NCI-H2107 treated with DMSO at 0.1 percent for 48 hours (cell line): Measurements from ENCODE around the gene CSF1.

Experiments used
- DNase-seq: peaks from one replicate; lab custom pipeline; 2025; ENCODE audit not compliant: unreplicated experiment; lab: John Stamatoyannopoulos, UW

CSF1 gene

GRCh38 chr1:109882288-109883245, 28.1 kb upstream of the CSF1 start:
- DNase-seq: no peak

GRCh38 chr1:109883248-109883955, 27.2 kb upstream of the CSF1 start:
- DNase-seq: no peak

GRCh38 chr1:109884242-109884891, 26.3 kb upstream of the CSF1 start:
- no peak for DNase-seq

GRCh38 chr1:109885589-109885988, 25.1 kb upstream of the CSF1 start:
- DNase-seq: no peak

- DNase-seq: no peak
Observed at GRCh38 chr1:109886827-109887226, 23.8 kb upstream of the CSF1 start.

DNA sequence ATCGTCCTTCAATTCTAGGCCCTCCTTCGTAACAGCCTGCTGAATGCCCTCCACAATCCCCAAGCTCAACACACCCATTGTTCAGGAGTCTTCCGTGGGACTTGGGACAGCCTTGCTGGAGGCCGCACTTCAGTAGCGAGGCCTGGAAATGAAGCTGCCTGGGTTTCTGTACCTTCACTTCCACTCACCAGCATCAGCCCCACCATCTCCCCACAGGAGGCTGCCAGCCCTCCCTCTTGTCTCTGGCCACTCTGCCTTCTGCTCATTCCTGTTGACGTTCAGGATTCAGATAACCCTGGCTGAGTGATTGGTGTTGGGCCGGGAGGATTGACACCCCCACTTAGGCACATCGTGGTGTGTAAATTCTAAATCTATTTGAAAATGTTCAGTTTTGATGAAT, 23.4 kb upstream of the CSF1 start:
- no peak for DNase-seq

DNA sequence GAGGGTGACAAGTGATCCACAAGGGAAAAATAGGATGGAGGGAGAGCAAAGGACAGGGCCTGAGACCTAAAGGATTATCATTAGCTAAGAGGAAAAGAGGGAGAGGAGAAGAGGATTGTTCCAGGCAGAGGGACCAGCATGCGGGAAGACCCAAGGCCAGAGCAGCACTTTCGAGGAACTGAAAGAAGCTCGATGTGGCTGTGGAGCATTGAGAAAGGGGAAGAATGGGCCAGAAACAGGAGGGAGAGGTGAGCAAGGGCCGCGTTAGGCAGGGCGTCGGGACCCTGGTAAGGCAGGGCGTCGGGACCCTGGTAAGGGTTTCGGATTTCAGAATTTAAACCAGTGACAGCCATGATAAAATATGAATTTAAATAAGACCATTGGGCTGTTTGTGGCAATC, 22.8 kb upstream of the CSF1 start:
- DNase-seq: no peak

- DNase-seq: no peak
Observed at GRCh38 chr1:109889094-109889493, 21.6 kb upstream of the CSF1 start.

GRCh38 chr1:109890115-109890953, 20.3 kb upstream of the CSF1 start:
- no peak for DNase-seq

DNA sequence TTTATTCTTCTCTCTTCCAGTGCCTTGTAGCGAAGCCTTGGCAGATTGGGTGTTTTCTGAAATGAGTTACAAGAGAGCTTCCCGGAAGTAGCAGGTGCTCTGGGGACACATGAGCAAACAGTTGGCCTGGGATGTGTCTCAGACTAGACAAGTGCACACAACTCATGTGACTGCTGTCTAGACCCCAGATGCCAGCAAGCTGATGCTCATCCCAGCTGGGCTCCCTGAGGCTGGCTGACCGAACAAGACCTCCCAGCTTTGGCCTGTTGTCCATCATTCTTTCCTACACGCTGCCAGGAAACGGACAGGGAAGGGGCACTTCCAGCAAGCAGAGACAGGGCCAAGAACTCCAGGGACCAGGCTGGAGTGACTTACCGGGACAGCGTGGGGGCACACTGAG, 18.7 kb upstream of the CSF1 start:
- no peak for DNase-seq

GRCh38 chr1:109892561-109893368, 17.9 kb upstream of the CSF1 start:
- DNase-seq: no peak

DNA sequence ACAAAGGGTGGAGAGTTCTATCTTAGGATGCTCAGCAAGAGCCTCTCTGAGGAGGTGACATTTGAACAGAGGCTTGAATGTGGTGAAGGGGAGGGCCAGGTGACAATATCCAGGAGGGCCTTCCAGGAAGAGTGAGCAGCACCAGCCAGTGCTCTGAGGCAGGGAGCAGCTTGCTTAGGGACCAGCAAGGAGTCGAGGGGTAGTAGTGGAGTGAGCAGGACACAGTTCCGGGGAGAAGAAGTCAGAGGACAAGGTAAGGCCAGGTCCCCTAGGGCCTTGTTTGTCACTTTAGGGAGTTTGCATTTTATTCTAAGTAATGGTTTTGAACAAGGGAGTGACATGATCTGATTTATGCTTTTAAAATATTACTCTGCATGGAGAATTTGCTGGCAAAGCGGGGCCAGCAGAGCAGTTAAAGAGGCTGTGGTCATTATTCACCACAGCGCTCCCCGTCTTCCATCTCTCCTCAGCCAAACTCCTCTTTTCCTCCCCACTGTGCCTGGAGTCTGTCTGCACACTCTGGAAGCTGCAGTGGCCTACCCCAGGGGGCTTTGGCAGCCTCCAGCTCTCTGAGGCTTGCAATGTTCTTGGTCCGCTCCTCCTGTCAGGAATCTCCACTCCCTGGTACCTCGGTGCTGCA, 17.0 kb upstream of the CSF1 start:
- DNase-seq: no peak

GRCh38 chr1:109894823-109895719, 15.6 kb upstream of the CSF1 start:
- no peak for DNase-seq

DNA sequence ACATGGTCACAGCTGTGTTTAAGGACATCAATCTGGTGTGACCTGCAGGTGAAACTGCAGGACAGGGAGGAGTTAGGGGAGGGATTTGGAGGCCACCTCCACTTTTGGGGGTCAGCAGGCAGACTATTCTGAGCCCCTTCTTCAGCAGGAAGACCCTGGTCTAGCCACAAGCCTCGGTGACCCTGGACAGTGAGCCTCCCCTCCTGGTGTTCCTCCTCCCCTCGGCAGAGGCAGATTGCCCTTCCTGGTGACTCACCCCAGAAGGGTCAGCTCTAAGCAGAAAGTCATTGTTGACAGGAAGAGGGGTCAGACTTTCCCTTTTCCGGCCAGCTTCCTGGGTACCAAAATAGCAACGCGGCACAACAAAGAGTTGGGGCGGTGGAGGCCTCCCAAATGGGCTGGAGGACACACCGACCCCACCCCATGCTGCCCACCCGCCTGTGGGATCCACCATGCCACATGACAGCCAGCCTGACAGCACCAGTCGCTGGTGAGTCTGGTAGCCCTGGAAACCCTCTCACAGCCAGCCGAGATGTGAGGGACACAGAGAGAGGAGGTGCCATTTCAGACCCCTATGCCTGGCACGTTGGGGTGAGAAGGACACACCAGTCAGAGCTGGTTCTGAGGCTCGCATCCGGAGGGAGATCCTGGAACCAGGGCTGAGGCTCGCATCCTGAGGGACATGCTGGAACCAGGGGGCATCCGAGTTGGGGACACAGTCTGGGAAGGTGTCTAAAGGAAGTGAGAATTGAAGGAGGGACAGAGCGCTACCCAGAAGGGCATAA, 14.7 kb upstream of the CSF1 start:
- no peak for DNase-seq

GRCh38 chr1:109896681-109897080, 14.0 kb upstream of the CSF1 start:
- no peak for DNase-seq

- no peak for DNase-seq
Observed at GRCh38 chr1:109897259-109897955, 13.2 kb upstream of the CSF1 start.

- no peak for DNase-seq
Observed at GRCh38 chr1:109898842-109899241, 11.8 kb upstream of the CSF1 start.
